Measurements from ENCODE around the gene WDR37.

WDR37 gene

GRCh38 chr10:1119501-1119900, 63.3 kb downstream of the WDR37 start:
- Mint-ChIP-seq H3K36me3 (peaks cover 29% of the 10 kb centered on the region), H3K4me1 (peaks cover 73% of the 10 kb centered on the region), H3K9me3 (no peaks in the 10 kb centered on the region), H3K27me3 (no peaks in the 10 kb centered on the region), H3K27ac (peak overlapping the region; percentile 70), H3K4me3 (no peak overlapping the region)

- no peaks in the 10 kb centered on the region for H3K27me3 Mint-ChIP-seq
- H3K4me1 Mint-ChIP-seq = peaks cover 70% of the 10 kb centered on the region
- H3K9me3 Mint-ChIP-seq = no peaks in the 10 kb centered on the region
- peaks cover 31% of the 10 kb centered on the region for H3K36me3 Mint-ChIP-seq
- no peak overlapping the region for H3K4me3 Mint-ChIP-seq
- no peak overlapping the region for H3K27ac Mint-ChIP-seq
Observed at GRCh38 chr10:1120306-1120705, 64.1 kb downstream of the WDR37 start.

- H3K36me3 Mint-ChIP-seq = peaks cover 34% of the 10 kb centered on the region
- H3K27me3 Mint-ChIP-seq = no peaks in the 10 kb centered on the region
- H3K9me3 Mint-ChIP-seq = no peaks in the 10 kb centered on the region
- H3K4me3 Mint-ChIP-seq = no peak overlapping the region
- peaks cover 70% of the 10 kb centered on the region for H3K4me1 Mint-ChIP-seq
- no peak overlapping the region for H3K27ac Mint-ChIP-seq
Observed at GRCh38 chr10:1120801-1121211, 64.6 kb downstream of the WDR37 start.

GRCh38 chr10:1121271-1121970, 65.2 kb downstream of the WDR37 start:
- no peaks in the 10 kb centered on the region for H3K27me3 Mint-ChIP-seq
- H3K9me3 Mint-ChIP-seq = no peaks in the 10 kb centered on the region
- peaks cover 64% of the 10 kb centered on the region for H3K4me1 Mint-ChIP-seq
- no peak overlapping the region for H3K4me3 Mint-ChIP-seq
- H3K36me3 Mint-ChIP-seq = peaks cover 32% of the 10 kb centered on the region
- H3K27ac Mint-ChIP-seq = peak overlapping the region; percentile 17

- Mint-ChIP-seq H3K4me3 (no peak overlapping the region), H3K27ac (peak overlapping the region; percentile 30), H3K4me1 (peaks cover 55% of the 10 kb centered on the region), H3K9me3 (no peaks in the 10 kb centered on the region), H3K36me3 (peaks cover 29% of the 10 kb centered on the region), H3K27me3 (no peaks in the 10 kb centered on the region)
Observed at GRCh38 chr10:1122349-1122748, 66.2 kb downstream of the WDR37 start.

GRCh38 chr10:1123198-1123597, 67.0 kb downstream of the WDR37 start:
- H3K27me3 Mint-ChIP-seq = no peaks in the 10 kb centered on the region

GRCh38 chr10:1123972-1124371, 67.8 kb downstream of the WDR37 start:
- H3K36me3 Mint-ChIP-seq = peaks cover 24% of the 10 kb centered on the region
- H3K4me3 Mint-ChIP-seq = no peak overlapping the region
- no peaks in the 10 kb centered on the region for H3K9me3 Mint-ChIP-seq
- H3K27me3 Mint-ChIP-seq = no peaks in the 10 kb centered on the region
- peaks cover 47% of the 10 kb centered on the region for H3K4me1 Mint-ChIP-seq
- peak overlapping the region; percentile 89 for H3K27ac Mint-ChIP-seq

More at GRCh38 chr10:1123198-1123597, 67.0 kb downstream of the WDR37 start:
- peaks cover 28% of the 10 kb centered on the region for H3K36me3 Mint-ChIP-seq
- no peak overlapping the region for H3K4me3 Mint-ChIP-seq
- H3K27ac Mint-ChIP-seq = peak overlapping the region; percentile 89
- peaks cover 54% of the 10 kb centered on the region for H3K4me1 Mint-ChIP-seq
- no peaks in the 10 kb centered on the region for H3K9me3 Mint-ChIP-seq

- peaks cover 39% of the 10 kb centered on the region for H3K4me1 Mint-ChIP-seq
- no peaks in the 10 kb centered on the region for H3K9me3 Mint-ChIP-seq
- H3K27me3 Mint-ChIP-seq = no peaks in the 10 kb centered on the region
- peaks cover 27% of the 10 kb centered on the region for H3K36me3 Mint-ChIP-seq
- peak overlapping the region; percentile 38 for H3K27ac Mint-ChIP-seq
- H3K4me3 Mint-ChIP-seq = no peak overlapping the region
Observed at GRCh38 chr10:1124796-1125195, 68.6 kb downstream of the WDR37 start.

- Mint-ChIP-seq H3K9me3 (no peaks in the 10 kb centered on the region), H3K4me1 (peaks cover 30% of the 10 kb centered on the region), H3K27ac (no peak overlapping the region), H3K27me3 (no peaks in the 10 kb centered on the region), H3K4me3 (no peak overlapping the region), H3K36me3 (peaks cover 33% of the 10 kb centered on the region)
Observed at GRCh38 chr10:1126461-1126860, 70.3 kb downstream of the WDR37 start.

- Mint-ChIP-seq H3K36me3 (peaks cover 34% of the 10 kb centered on the region), H3K27ac (no peak overlapping the region)
Observed at GRCh38 chr10:1127629-1128028, 71.4 kb downstream of the WDR37 start.

GRCh38 chr10:1128115-1128514, 71.9 kb downstream of the WDR37 start:
- Mint-ChIP-seq H3K36me3 (peaks cover 31% of the 10 kb centered on the region), H3K27ac (no peak overlapping the region), H3K4me3 (no peak overlapping the region)

More at GRCh38 chr10:1127629-1128028, 71.4 kb downstream of the WDR37 start:
- Mint-ChIP-seq H3K4me1 (peaks cover 28% of the 10 kb centered on the region), H3K27me3 (no peaks in the 10 kb centered on the region), H3K9me3 (no peaks in the 10 kb centered on the region), H3K4me3 (no peak overlapping the region)

GRCh38 chr10:1128649-1129048, 72.5 kb downstream of the WDR37 start:
- H3K4me3 Mint-ChIP-seq = no peak overlapping the region
- peaks cover 28% of the 10 kb centered on the region for H3K36me3 Mint-ChIP-seq
- H3K4me1 Mint-ChIP-seq = peaks cover 22% of the 10 kb centered on the region
- no peak overlapping the region for H3K27ac Mint-ChIP-seq
- no peaks in the 10 kb centered on the region for H3K27me3 Mint-ChIP-seq
- H3K9me3 Mint-ChIP-seq = no peaks in the 10 kb centered on the region

More at GRCh38 chr10:1128115-1128514, 71.9 kb downstream of the WDR37 start:
- no peaks in the 10 kb centered on the region for H3K9me3 Mint-ChIP-seq
- H3K4me1 Mint-ChIP-seq = peaks cover 23% of the 10 kb centered on the region
- no peaks in the 10 kb centered on the region for H3K27me3 Mint-ChIP-seq

- no peaks in the 10 kb centered on the region for H3K9me3 Mint-ChIP-seq
- no peak overlapping the region for H3K4me3 Mint-ChIP-seq
- peaks cover 18% of the 10 kb centered on the region for H3K4me1 Mint-ChIP-seq
- H3K27ac Mint-ChIP-seq = no peak overlapping the region
- H3K27me3 Mint-ChIP-seq = no peaks in the 10 kb centered on the region
- H3K36me3 Mint-ChIP-seq = peaks cover 19% of the 10 kb centered on the region
Observed at GRCh38 chr10:1130226-1130625, 74.0 kb downstream of the WDR37 start.

- H3K9me3 Mint-ChIP-seq = no peaks in the 10 kb centered on the region
- H3K27ac Mint-ChIP-seq = no peak overlapping the region
- peaks cover 16% of the 10 kb centered on the region for H3K36me3 Mint-ChIP-seq
- peaks cover 15% of the 10 kb centered on the region for H3K4me1 Mint-ChIP-seq
- H3K4me3 Mint-ChIP-seq = no peak overlapping the region
- H3K27me3 Mint-ChIP-seq = no peaks in the 10 kb centered on the region
Observed at GRCh38 chr10:1130995-1131790, 75.0 kb downstream of the WDR37 start.

GRCh38 chr10:1132584-1132983, 76.4 kb downstream of the WDR37 start:
- H3K27me3 Mint-ChIP-seq = no peaks in the 10 kb centered on the region
- H3K27ac Mint-ChIP-seq = no peak overlapping the region
- no peak overlapping the region for H3K4me3 Mint-ChIP-seq
- H3K9me3 Mint-ChIP-seq = no peaks in the 10 kb centered on the region
- H3K36me3 Mint-ChIP-seq = peaks cover 14% of the 10 kb centered on the region
- H3K4me1 Mint-ChIP-seq = peaks cover 15% of the 10 kb centered on the region

GRCh38 chr10:1133495-1134045, 77.4 kb downstream of the WDR37 start:
- peak overlapping the region; percentile 47 for H3K27ac Mint-ChIP-seq
- no peak overlapping the region for H3K4me3 Mint-ChIP-seq
- peaks cover 12% of the 10 kb centered on the region for H3K4me1 Mint-ChIP-seq
- peaks cover 14% of the 10 kb centered on the region for H3K36me3 Mint-ChIP-seq
- no peaks in the 10 kb centered on the region for H3K27me3 Mint-ChIP-seq
- no peaks in the 10 kb centered on the region for H3K9me3 Mint-ChIP-seq

All from activated naive CD4-positive, alpha-beta T cell treated with anti-CD3 and anti-CD28 coated beads, Interleukin-2, amount 50 U/mL, for 24 hours (primary cell).